Lower leg skin (tissue), 3 donors: Measurements from ENCODE around the gene PNKD.

ENCODE experiments used
- POLR2A ChIP-seq, 2 donors: fragments of 450-650 bp; IDR thresholded peaks; one replicate each; pipeline ENCODE4 v1.6.1; 2016 to 2017; ENCODE audit warnings: antibody characterized with exemption in 2 of 2, mild to moderate bottlenecking in 1 of 2, moderate library complexity in 1 of 2
- TF ChIP-seq, protein P1 (sequence below), 3 donors: fragments of 450-650 bp; IDR thresholded peaks; one replicate each; pipeline ENCODE4 v1.5.1; 2016; ENCODE audit warnings: antibody characterized with exemption in 3 of 3, mild to moderate bottlenecking in 3 of 3, moderate library complexity in 2 of 3

DNA sequence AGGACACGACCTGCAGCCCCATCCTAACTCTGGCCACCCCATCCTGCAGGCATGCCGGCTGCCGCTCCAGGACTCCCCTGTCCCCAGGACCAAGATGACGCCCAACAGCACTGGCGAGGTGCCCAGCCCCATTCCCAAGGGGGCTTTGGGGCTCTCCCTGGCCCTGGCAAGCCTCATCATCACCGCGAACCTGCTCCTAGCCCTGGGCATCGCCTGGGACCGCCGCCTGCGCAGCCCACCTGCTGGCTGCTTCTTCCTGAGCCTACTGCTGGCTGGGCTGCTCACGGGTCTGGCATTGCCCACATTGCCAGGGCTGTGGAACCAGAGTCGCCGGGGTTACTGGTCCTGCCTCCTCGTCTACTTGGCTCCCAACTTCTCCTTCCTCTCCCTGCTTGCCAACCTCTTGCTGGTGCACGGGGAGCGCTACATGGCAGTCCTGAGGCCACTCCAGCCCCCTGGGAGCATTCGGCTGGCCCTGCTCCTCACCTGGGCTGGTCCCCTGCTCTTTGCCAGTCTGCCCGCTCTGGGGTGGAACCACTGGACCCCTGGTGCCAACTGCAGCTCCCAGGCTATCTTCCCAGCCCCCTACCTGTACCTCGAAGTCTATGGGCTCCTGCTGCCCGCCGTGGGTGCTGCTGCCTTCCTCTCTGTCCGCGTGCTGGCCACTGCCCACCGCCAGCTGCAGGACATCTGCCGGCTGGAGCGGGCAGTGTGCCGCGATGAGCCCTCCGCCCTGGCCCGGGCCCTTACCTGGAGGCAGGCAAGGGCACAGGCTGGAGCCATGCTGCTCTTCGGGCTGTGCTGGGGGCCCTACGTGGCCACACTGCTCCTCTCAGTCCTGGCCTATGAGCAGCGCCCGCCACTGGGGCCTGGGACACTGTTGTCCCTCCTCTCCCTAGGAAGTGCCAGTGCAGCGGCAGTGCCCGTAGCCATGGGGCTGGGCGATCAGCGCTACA is 7.4 kb upstream of the PNKD start:
- TF ChIP-seq, protein P1, sequence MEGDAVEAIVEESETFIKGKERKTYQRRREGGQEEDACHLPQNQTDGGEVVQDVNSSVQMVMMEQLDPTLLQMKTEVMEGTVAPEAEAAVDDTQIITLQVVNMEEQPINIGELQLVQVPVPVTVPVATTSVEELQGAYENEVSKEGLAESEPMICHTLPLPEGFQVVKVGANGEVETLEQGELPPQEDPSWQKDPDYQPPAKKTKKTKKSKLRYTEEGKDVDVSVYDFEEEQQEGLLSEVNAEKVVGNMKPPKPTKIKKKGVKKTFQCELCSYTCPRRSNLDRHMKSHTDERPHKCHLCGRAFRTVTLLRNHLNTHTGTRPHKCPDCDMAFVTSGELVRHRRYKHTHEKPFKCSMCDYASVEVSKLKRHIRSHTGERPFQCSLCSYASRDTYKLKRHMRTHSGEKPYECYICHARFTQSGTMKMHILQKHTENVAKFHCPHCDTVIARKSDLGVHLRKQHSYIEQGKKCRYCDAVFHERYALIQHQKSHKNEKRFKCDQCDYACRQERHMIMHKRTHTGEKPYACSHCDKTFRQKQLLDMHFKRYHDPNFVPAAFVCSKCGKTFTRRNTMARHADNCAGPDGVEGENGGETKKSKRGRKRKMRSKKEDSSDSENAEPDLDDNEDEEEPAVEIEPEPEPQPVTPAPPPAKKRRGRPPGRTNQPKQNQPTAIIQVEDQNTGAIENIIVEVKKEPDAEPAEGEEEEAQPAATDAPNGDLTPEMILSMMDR (IDR thresholded peaks at IDR 0.05) = no peak
- no peak for TF ChIP-seq POLR2A (IDR thresholded peaks at IDR 0.05)
